ENCODE measurements around the gene PLEKHS1.
"Not testable (repeated sequence)": the region's sequence is repeated elsewhere in the genome, so short reads cannot be mapped to it uniquely, and the experiment has no call there.

The PLEKHS1 gene

GRCh38 chr10:113802997-113803396 is 51.5 kb downstream of the PLEKHS1 start:
- no peak for DNase-seq

- DNase-seq, result no peak
These were observed 55.0 kb downstream of the PLEKHS1 start for GRCh38 chr10:113806503-113806902.

GRCh38 chr10:113808168-113808567 is 56.7 kb downstream of the PLEKHS1 start:
- DNase-seq, result no peak

- not testable (repeated sequence) for DNase-seq
These were observed 63.2 kb downstream of the PLEKHS1 start for GRCh38 chr10:113814700-113815099.

GRCh38 chr10:113819989-113820388 is 68.5 kb downstream of the PLEKHS1 start:
- no peak for DNase-seq

GRCh38 chr10:113820507-113820906 is 69.0 kb downstream of the PLEKHS1 start:
- DNase-seq, result no peak

GRCh38 chr10:113821306-113821705 is 69.8 kb downstream of the PLEKHS1 start:
- not testable (repeated sequence) for DNase-seq

- DNase-seq, result no peak
These were observed 70.7 kb downstream of the PLEKHS1 start for GRCh38 chr10:113822174-113822573.

GRCh38 chr10:113823389-113823788 is 71.9 kb downstream of the PLEKHS1 start:
- DNase-seq, result no peak

GRCh38 chr10:113825791-113826190 is 74.3 kb downstream of the PLEKHS1 start:
- no peak for DNase-seq

GRCh38 chr10:113828567-113828966 is 77.1 kb downstream of the PLEKHS1 start:
- not testable (repeated sequence) for DNase-seq

All from stimulated activated CD4-positive, alpha-beta T cell treated with anti-CD3 and anti-CD28 coated beads, Interleukin-4, amount 100 ng/mL, for 24 hours (primary cell).